Measurements from ENCODE around the gene TAGLN3.

DNA sequence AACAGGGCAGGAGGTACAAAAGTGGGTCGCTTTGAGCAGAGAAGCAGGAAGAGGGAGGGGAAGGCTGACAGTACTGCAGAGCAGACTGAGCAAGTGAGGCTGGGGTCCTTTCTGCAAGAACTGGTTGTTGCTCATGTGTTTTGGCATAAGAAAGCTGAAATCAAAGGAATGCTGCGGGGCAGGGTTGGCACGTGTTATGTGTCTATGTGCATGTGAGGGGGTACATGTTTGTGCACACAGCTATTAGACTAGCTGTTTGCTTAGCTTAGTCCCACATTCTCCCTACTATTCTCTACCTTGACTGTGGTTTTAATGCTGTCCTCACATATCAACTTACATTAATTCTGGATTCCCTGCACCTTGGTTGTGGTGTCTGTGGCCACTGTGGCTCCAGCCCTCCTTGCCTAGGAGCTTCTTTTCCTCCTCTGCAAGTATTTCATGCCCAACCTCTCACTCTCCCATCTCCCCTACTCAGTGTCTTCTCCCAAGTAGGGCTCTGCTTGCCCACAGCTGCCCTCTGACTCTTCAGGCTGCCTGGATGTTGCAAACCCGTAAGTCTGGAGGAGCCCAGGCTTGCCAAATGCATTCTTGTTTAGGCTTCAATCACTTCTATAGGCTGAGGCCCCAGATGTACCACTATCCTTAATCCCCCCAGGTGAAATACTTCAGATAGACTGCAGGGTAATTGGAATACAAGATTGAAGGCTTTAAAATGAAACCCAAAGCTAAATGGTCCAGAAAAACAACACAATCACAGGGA is 4.8 kb downstream of the TAGLN3 start:
- TF ChIP-seq, protein P1, sequence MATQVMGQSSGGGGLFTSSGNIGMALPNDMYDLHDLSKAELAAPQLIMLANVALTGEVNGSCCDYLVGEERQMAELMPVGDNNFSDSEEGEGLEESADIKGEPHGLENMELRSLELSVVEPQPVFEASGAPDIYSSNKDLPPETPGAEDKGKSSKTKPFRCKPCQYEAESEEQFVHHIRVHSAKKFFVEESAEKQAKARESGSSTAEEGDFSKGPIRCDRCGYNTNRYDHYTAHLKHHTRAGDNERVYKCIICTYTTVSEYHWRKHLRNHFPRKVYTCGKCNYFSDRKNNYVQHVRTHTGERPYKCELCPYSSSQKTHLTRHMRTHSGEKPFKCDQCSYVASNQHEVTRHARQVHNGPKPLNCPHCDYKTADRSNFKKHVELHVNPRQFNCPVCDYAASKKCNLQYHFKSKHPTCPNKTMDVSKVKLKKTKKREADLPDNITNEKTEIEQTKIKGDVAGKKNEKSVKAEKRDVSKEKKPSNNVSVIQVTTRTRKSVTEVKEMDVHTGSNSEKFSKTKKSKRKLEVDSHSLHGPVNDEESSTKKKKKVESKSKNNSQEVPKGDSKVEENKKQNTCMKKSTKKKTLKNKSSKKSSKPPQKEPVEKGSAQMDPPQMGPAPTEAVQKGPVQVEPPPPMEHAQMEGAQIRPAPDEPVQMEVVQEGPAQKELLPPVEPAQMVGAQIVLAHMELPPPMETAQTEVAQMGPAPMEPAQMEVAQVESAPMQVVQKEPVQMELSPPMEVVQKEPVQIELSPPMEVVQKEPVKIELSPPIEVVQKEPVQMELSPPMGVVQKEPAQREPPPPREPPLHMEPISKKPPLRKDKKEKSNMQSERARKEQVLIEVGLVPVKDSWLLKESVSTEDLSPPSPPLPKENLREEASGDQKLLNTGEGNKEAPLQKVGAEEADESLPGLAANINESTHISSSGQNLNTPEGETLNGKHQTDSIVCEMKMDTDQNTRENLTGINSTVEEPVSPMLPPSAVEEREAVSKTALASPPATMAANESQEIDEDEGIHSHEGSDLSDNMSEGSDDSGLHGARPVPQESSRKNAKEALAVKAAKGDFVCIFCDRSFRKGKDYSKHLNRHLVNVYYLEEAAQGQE (IDR thresholded peaks at IDR 0.05; ENCODE audit: low read depth, low read length): no peak
- TF ChIP-seq, protein P2, sequence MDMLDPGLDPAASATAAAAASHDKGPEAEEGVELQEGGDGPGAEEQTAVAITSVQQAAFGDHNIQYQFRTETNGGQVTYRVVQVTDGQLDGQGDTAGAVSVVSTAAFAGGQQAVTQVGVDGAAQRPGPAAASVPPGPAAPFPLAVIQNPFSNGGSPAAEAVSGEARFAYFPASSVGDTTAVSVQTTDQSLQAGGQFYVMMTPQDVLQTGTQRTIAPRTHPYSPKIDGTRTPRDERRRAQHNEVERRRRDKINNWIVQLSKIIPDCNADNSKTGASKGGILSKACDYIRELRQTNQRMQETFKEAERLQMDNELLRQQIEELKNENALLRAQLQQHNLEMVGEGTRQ (IDR thresholded peaks at IDR 0.05; ENCODE audit: borderline replicate concordance, low read depth, low read length): no peak
- TF ChIP-seq ZBTB33 (IDR thresholded peaks at IDR 0.05; ENCODE audit: borderline replicate concordance, low read depth): no peak
- no peak for TF ChIP-seq POLR2AphosphoS5 (IDR thresholded peaks at IDR 0.05; ENCODE audit: low read depth, low read length)
- TF ChIP-seq, protein P3, sequence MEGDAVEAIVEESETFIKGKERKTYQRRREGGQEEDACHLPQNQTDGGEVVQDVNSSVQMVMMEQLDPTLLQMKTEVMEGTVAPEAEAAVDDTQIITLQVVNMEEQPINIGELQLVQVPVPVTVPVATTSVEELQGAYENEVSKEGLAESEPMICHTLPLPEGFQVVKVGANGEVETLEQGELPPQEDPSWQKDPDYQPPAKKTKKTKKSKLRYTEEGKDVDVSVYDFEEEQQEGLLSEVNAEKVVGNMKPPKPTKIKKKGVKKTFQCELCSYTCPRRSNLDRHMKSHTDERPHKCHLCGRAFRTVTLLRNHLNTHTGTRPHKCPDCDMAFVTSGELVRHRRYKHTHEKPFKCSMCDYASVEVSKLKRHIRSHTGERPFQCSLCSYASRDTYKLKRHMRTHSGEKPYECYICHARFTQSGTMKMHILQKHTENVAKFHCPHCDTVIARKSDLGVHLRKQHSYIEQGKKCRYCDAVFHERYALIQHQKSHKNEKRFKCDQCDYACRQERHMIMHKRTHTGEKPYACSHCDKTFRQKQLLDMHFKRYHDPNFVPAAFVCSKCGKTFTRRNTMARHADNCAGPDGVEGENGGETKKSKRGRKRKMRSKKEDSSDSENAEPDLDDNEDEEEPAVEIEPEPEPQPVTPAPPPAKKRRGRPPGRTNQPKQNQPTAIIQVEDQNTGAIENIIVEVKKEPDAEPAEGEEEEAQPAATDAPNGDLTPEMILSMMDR (IDR thresholded peaks at IDR 0.05): no peak

All from SK-N-SH (cell line).